ENCODE measurements around the gene HTT-AS. TPM values are rescaled to one million over a fixed set of nuclear protein-coding genes. Genes with fewer than 3 reads are reported as not detected.

The HTT-AS gene
- total and polyA plus RNA-seq, 2 of the 13 experiments (the other 11 are each of a cell fraction or from before 2014, with no cell fraction given): not detected

GRCh38 chr4:3082925-3083515, 8.7 kb upstream of the HTT-AS start:
- WGBS (ENCODE audit: low lambda C conversion rate): 96% methylated on average over 6 of the region's 6 CpGs
- no TSS peak for BruUV-seq (replicated peaks)
- H4K20me1 ChIP-seq (ENCODE audit: insufficient read depth, low read length): peaks cover 3% of the 10 kb centered on the region; the same call in 1 of the 2 replicates
- ATAC-seq (no peak), FAIRE-seq (no peak), DNase-seq (ENCODE audit: low spot score) (no peak)
- peaks cover 63% of the 10 kb centered on the region for H3K79me2 ChIP-seq (ENCODE audit: insufficient read depth, low read length)
- H3K9me3 ChIP-seq (ENCODE audit: low read length): no peaks in the 10 kb centered on the region
- TF ChIP-seq ZNF121 (CRISPR knock-in tag; IDR thresholded peaks at IDR 0.05) (0 out of 2 replicates have a peak, but pooled peaks have one; percentile 21), STAT6 (CRISPR knock-in tag; IDR thresholded peaks at IDR 0.05; ENCODE audit: borderline replicate concordance) (no peak)
- no peak overlapping the region for H3K4me2 ChIP-seq (ENCODE audit: low read depth, low read length)
- H3K27ac ChIP-seq (ENCODE audit: extremely low read length, insufficient read depth, low read length): no peak overlapping the region
- ChIA-PET CTCF (ENCODE audit: low intra/inter-chr PET ratio, low total read pairs) (no interaction called here), POLR2A (interaction anchor here (0.6 kb wide), 1 partner anchor 1539 kb away, joined by 3 read pairs; no protein-coding TSS in a partner anchor)
- H3K36me3 ChIP-seq (replicated peaks in 1 of 2; ENCODE audit: control insufficient read depth in 1 of 2, insufficient read depth in 2 of 2, low read length in 2 of 2): peaks cover 6% of the 10 kb centered on the region in 2 experiments; a peak in 4 of 5 replicates
- in situ Hi-C loops (cut with HindIII; ENCODE audit: extremely low pct_ligation_motif_present, low pct_unique_long_range_greater_than_20kb): no loop called here
- intact Hi-C loops (cut with micrococcal nuclease; ENCODE audit: unreplicated experiment): no loop called here
- H3K27me3 ChIP-seq (ENCODE audit: control insufficient read depth in 1 of 2, insufficient read depth in 2 of 2, low read length in 2 of 2): no peaks in the 10 kb centered on the region
- no peak overlapping the region for H3K4me3 ChIP-seq (replicated peaks in 1 of 3; ENCODE audit: insufficient read depth in 1 of 3, low read depth in 2 of 3, low read length in 3 of 3)
- H2AFZ ChIP-seq (ENCODE audit: low read length): no peak overlapping the region
- H3K4me1 ChIP-seq (ENCODE audit: insufficient read depth, low read length): peaks cover 30% of the 10 kb centered on the region
- no peak overlapping the region for H3K9ac ChIP-seq (ENCODE audit: insufficient read depth, low read depth, low read length)

- intact Hi-C loops (cut with micrococcal nuclease; ENCODE audit: unreplicated experiment) (loop anchor here (1.0 kb wide), 1 partner anchor 27 kb away; no protein-coding TSS in a partner anchor), in situ Hi-C loops (cut with HindIII; ENCODE audit: extremely low pct_ligation_motif_present, low pct_unique_long_range_greater_than_20kb) (no loop called here)
- CTCF ChIA-PET (ENCODE audit: low intra/inter-chr PET ratio, low total read pairs): no interaction called here
- Histone ChIP-seq H3K27ac (ENCODE audit: extremely low read length, insufficient read depth, low read length) (no peak overlapping the region), H3K9ac (ENCODE audit: insufficient read depth, low read depth, low read length) (no peak overlapping the region), H3K27me3 (ENCODE audit: control insufficient read depth in 1 of 2, insufficient read depth in 2 of 2, low read length in 2 of 2) (no peaks in the 10 kb centered on the region; a peak in 1 of 5 replicates), H3K4me2 (ENCODE audit: low read depth, low read length) (no peak overlapping the region), H4K20me1 (ENCODE audit: insufficient read depth, low read length) (peaks cover 14% of the 10 kb centered on the region), H3K79me2 (ENCODE audit: insufficient read depth, low read length) (peaks cover 83% of the 10 kb centered on the region), H3K9me3 (ENCODE audit: low read length) (no peaks in the 10 kb centered on the region), H3K36me3 (replicated peaks in 1 of 2; ENCODE audit: control insufficient read depth in 1 of 2, insufficient read depth in 2 of 2, low read length in 2 of 2) (peaks cover 2 to 3% of the 10 kb centered on the region in 2 experiments; a peak in 2 of 5 replicates), H3K4me1 (ENCODE audit: insufficient read depth, low read length) (peaks cover 33% of the 10 kb centered on the region), H3K4me3 (replicated peaks in 1 of 3; ENCODE audit: insufficient read depth in 1 of 3, low read depth in 2 of 3, low read length in 3 of 3) (no peak overlapping the region), H2AFZ (ENCODE audit: low read length) (no peak overlapping the region)
- TF ChIP-seq MTA3 (CRISPR knock-in tag; IDR thresholded peaks at IDR 0.05): no peak
- no peak for TF ChIP-seq PREB (CRISPR knock-in tag; IDR thresholded peaks at IDR 0.05)
- TF ChIP-seq ZNF383 (CRISPR knock-in tag; IDR thresholded peaks at IDR 0.05; ENCODE audit: borderline replicate concordance): no peak
- TF ChIP-seq FOXJ3 (CRISPR knock-in tag; IDR thresholded peaks at IDR 0.05; ENCODE audit: borderline replicate concordance): no peak
- TF ChIP-seq IRX3 (CRISPR knock-in tag; IDR thresholded peaks at IDR 0.05; ENCODE audit: borderline replicate concordance, low read depth): no peak
- TF ChIP-seq ZNF260 (CRISPR knock-in tag; IDR thresholded peaks at IDR 0.05; ENCODE audit: borderline replicate concordance, low read depth): no peak
- ATAC-seq: no peak
- DNase-seq (ENCODE audit: low spot score): no peak
- POLR2A ChIA-PET: no interaction called here
- BruUV-seq (replicated peaks): no TSS peak
- no peak for FAIRE-seq
- WGBS (ENCODE audit: low lambda C conversion rate): 93% methylated on average over 6 of the region's 6 CpGs
Observed at GRCh38 chr4:3079694-3080123, 5.4 kb upstream of the HTT-AS start.
